Measurements from ENCODE around the gene A4GNT. TPM values are rescaled to one million over a fixed set of nuclear protein-coding genes. Genes with fewer than 3 reads are reported as not detected.

Gene A4GNT
- total and polyA plus RNA-seq, 2 donors = 0.05 TPM; not detected in 1

Other genes with a start within 250 kb of the A4GNT start
- gene CLDN18, start 122.2 kb downstream of the A4GNT start, total RNA-seq = 0.28 TPM
- 0.62 TPM for gene CLDN18, start 122.2 kb downstream of the A4GNT start, polyA plus RNA-seq
- gene DZIP1L, start 16.8 kb downstream of the A4GNT start, total RNA-seq = 1.1 TPM
- gene DZIP1L, start 16.8 kb downstream of the A4GNT start, polyA plus RNA-seq = 1.5 TPM
- gene DBR1, start 42.5 kb upstream of the A4GNT start, total RNA-seq = 16.4 TPM
- gene DBR1, start 42.5 kb upstream of the A4GNT start, polyA plus RNA-seq = 12.7 TPM
- gene ARMC8, start 54.9 kb upstream of the A4GNT start, total RNA-seq = 39.6 TPM
- 29.2 TPM for gene ARMC8, start 54.9 kb upstream of the A4GNT start, polyA plus RNA-seq
- 0.42 TPM for gene NME9, start 197.5 kb upstream of the A4GNT start, total RNA-seq
- gene NME9, start 197.5 kb upstream of the A4GNT start, polyA plus RNA-seq = 1.5 TPM
- 4.7 TPM for gene MRAS, start 216.2 kb upstream of the A4GNT start, total RNA-seq
- 11.7 TPM for gene MRAS, start 216.2 kb upstream of the A4GNT start, polyA plus RNA-seq